SK-N-SH treated with all-trans-retinoic acid at 6 μM for 48 hours (cell line): ENCODE measurements around the gene TRIB2.

Experiments used
- ATAC-seq: fragments of 200-7000 bp; cut with Tn5 transposase; 3 replicates; pipeline ENCODE4 v1.9.1; 2020; ENCODE audit warnings: mild to moderate bottlenecking, moderate library complexity
- ARNTL ChIP-seq: fragments of 450-650 bp; formaldehyde crosslinking; IDR thresholded peaks from 2 replicates; pipeline ENCODE4 v1.5.0; 2020; ENCODE audit warnings: low read depth, mild to moderate bottlenecking, moderate library complexity, borderline replicate concordance
- BACH2 ChIP-seq: fragments of 250-450 bp; sonication (Bioruptor Pico); IDR thresholded peaks from 2 replicates; pipeline ENCODE4 v1.9.0; 2021; ENCODE audit warnings: mild to moderate bottlenecking, borderline replicate concordance
- CREB5 ChIP-seq: fragments of 250-450 bp; sonication (Bioruptor Pico); IDR thresholded peaks from 2 replicates; pipeline ENCODE4 v1.5.1; 2020; ENCODE audit warnings: low read depth, mild to moderate bottlenecking, moderate library complexity
- CSRNP3 ChIP-seq: fragments of 250-450 bp; sonication (Bioruptor Pico); IDR thresholded peaks from 2 replicates; pipeline ENCODE4 v1.5.1; 2021; ENCODE audit warnings: mild to moderate bottlenecking, moderate library complexity
- ESRRG ChIP-seq: fragments of 250-450 bp; sonication (Bioruptor Pico); IDR thresholded peaks from 2 replicates; pipeline ENCODE4 v1.6.1; 2021; ENCODE audit warnings: mild to moderate bottlenecking
- GLIS3 ChIP-seq: fragments of 250-450 bp; sonication (Bioruptor Pico); IDR thresholded peaks from 2 replicates; pipeline ENCODE4 v1.5.0; 2020; ENCODE audit warnings: mild to moderate bottlenecking, moderate library complexity
- ISL1 ChIP-seq: fragments of 250-450 bp; sonication (Bioruptor Pico); IDR thresholded peaks from 2 replicates; pipeline ENCODE4 v2.1.2; 2022; ENCODE audit warnings: mild to moderate bottlenecking, moderate library complexity
- OSR1 ChIP-seq: fragments of 250-450 bp; sonication (Bioruptor Pico); IDR thresholded peaks from 2 replicates; pipeline ENCODE4 v1.8.0; 2022; ENCODE audit warnings: moderate library complexity, mild to moderate bottlenecking, inconsistent platforms
- PATZ1 ChIP-seq: fragments of 250-450 bp; sonication (Bioruptor Pico); IDR thresholded peaks from 2 replicates; pipeline ENCODE4 v1.8.0; 2020; ENCODE audit warnings: mild to moderate bottlenecking, moderate library complexity, borderline replicate concordance
- POU6F1 ChIP-seq: fragments of 250-450 bp; sonication (Bioruptor Pico); IDR thresholded peaks from 2 replicates; pipeline ENCODE4 v1.8.0; 2021; ENCODE audit warnings: low read depth, mild to moderate bottlenecking, moderate library complexity, borderline replicate concordance
- PPARA ChIP-seq: fragments of 250-450 bp; sonication (Bioruptor Pico); IDR thresholded peaks from 2 replicates; pipeline ENCODE4 v1.5.0; 2020; ENCODE audit warnings: mild to moderate bottlenecking, borderline replicate concordance
- RARB ChIP-seq: fragments of 250-450 bp; sonication (Bioruptor Pico); IDR thresholded peaks from 2 replicates; pipeline ENCODE4 v1.8.0; 2021; ENCODE audit warnings: mild to moderate bottlenecking, moderate library complexity
- TCF4 ChIP-seq: fragments of 250-450 bp; sonication (Bioruptor Pico); IDR thresholded peaks from 2 replicates; pipeline ENCODE4 v1.8.0; 2021; ENCODE audit warnings: mild to moderate bottlenecking, moderate library complexity, borderline replicate concordance
- TOX ChIP-seq: fragments of 250-450 bp; sonication (Bioruptor Pico); IDR thresholded peaks from 2 replicates; pipeline ENCODE4 v1.8.0; 2021; ENCODE audit warnings: mild to moderate bottlenecking, moderate library complexity, borderline replicate concordance
- TSHZ2 ChIP-seq: fragments of 250-450 bp; sonication (Bioruptor Pico); IDR thresholded peaks from 2 replicates; pipeline ENCODE4 v1.5.0; 2020; ENCODE audit warnings: mild to moderate bottlenecking, moderate library complexity
- ZC3H10 ChIP-seq: fragments of 250-450 bp; sonication (Bioruptor Pico); IDR thresholded peaks from 2 replicates; pipeline ENCODE4 v1.5.1; 2021; ENCODE audit warnings: mild to moderate bottlenecking, moderate library complexity
- ZFP3 ChIP-seq: fragments of 250-450 bp; sonication (Bioruptor Pico); IDR thresholded peaks from 2 replicates; pipeline ENCODE4 v1.5.0; 2020; ENCODE audit warnings: mild to moderate bottlenecking, moderate library complexity
- ZFP30 ChIP-seq: fragments of 450-650 bp; formaldehyde crosslinking; IDR thresholded peaks from 2 replicates; pipeline ENCODE4 v1.5.0; 2022; ENCODE audit warnings: mild to moderate bottlenecking, moderate library complexity
- ZNF565 ChIP-seq: fragments of 450-650 bp; formaldehyde crosslinking; conservative IDR thresholded peaks from 2 replicates; pipeline ENCODE4 v1.5.0; 2020; ENCODE audit warnings: low read depth, mild to moderate bottlenecking, moderate library complexity
- ZNF70 ChIP-seq: fragments of 450-650 bp; formaldehyde crosslinking; IDR thresholded peaks from 2 replicates; pipeline ENCODE4 v1.5.0; 2020; ENCODE audit warnings: mild to moderate bottlenecking, moderate library complexity
- ZNF8 ChIP-seq: fragments of 450-650 bp; formaldehyde crosslinking; IDR thresholded peaks from 2 replicates; pipeline ENCODE4 v1.5.0; 2020; ENCODE audit warnings: mild to moderate bottlenecking, moderate library complexity

The TRIB2 gene

GRCh38 chr2:12725233-12726187 lies 8.8 kb downstream of the TRIB2 start:
- no peak for ATAC-seq
- TF ChIP-seq CSRNP3 (CRISPR knock-in tag) (no peak), POU6F1 (CRISPR knock-in tag) (no peak), ZNF565 (no peak), BACH2 (CRISPR knock-in tag) (no peak), PPARA (CRISPR knock-in tag) (no peak), ZNF8 (CRISPR knock-in tag) (no peak), ZFP3 (CRISPR knock-in tag) (no peak), ZNF70 (no peak), CREB5 (CRISPR knock-in tag) (no peak)

GRCh38 chr2:12726271-12726670 lies 9.5 kb downstream of the TRIB2 start:
- no peak for TF ChIP-seq TSHZ2 (CRISPR knock-in tag)
- no peak for TF ChIP-seq CSRNP3 (CRISPR knock-in tag)
- TF ChIP-seq CREB5 (CRISPR knock-in tag) = no peak
- no peak for TF ChIP-seq ZFP30 (CRISPR knock-in tag)
- no peak for ATAC-seq

- ATAC-seq = no peak
- TF ChIP-seq PATZ1 (CRISPR knock-in tag) (no peak), ZNF565 (no peak), CSRNP3 (CRISPR knock-in tag) (no peak), ESRRG (CRISPR knock-in tag) (no peak), ISL1 (CRISPR knock-in tag) (no peak), PPARA (CRISPR knock-in tag) (no peak), ARNTL (CRISPR knock-in tag) (no peak), ZNF8 (CRISPR knock-in tag) (no peak), BACH2 (CRISPR knock-in tag) (no peak), TCF4 (CRISPR knock-in tag) (no peak), OSR1 (CRISPR knock-in tag) (no peak), RARB (no peak), GLIS3 (CRISPR knock-in tag) (no peak), TOX (CRISPR knock-in tag) (no peak), ZFP3 (CRISPR knock-in tag) (no peak), ZC3H10 (no peak)
These were observed 10.3 kb downstream of the TRIB2 start for GRCh38 chr2:12727065-12727464.
